COLO829 (cell line): ENCODE results near the gene SPACA7.

ENCODE experiments used
- DNase-seq: peaks from one replicate; pipeline ENCODE4 v3.0.0; 2012; ENCODE audit warnings: low spot score

SPACA7 gene

GRCh38 chr13:112465251-112466131 lies 89.3 kb downstream of the SPACA7 start:
- DNase-seq: no peak

GRCh38 chr13:112466132-112467058 lies 90.2 kb downstream of the SPACA7 start:
- DNase-seq: no peak

DNA sequence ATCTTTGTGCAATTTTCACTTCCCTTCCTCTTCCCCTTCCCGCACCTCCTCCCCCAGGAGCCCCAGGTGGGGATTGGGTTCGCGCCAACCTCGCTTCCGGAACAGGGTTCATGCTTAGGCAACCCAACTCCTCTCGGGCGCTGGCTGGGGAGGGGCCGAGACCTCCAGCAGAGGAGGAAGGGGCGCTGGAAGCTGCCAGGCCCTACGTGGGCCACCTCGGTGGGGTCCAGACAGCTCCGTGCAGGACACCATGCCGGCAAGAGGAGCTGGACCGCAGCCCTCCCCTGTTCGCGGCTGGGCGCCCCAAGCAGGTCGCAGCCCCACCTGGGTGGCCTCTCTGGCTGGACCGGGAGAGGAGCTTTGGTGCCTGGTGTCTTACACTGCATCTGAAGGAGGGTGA lies 91.1 kb downstream of the SPACA7 start:
- DNase-seq: no peak

DNA sequence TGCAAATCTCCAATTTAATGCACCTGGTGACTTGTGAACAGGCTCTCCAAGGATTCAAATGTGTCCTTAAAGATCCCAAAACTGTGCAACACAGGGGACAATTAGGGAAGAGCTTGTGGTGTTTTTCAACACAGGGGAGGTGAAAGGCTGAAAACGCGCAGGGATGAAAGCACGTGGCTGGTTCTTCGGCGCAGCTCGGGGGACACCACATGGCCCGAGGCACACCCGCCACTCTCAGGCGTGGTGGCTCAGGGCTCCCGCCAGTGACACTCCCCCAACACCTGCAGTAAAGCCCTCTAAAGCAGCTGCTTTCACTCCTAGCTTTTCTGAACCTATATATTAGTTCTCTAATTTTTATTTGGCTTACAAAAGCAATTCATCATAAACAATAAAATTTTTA lies 91.9 kb downstream of the SPACA7 start:
- DNase-seq: no peak

DNA sequence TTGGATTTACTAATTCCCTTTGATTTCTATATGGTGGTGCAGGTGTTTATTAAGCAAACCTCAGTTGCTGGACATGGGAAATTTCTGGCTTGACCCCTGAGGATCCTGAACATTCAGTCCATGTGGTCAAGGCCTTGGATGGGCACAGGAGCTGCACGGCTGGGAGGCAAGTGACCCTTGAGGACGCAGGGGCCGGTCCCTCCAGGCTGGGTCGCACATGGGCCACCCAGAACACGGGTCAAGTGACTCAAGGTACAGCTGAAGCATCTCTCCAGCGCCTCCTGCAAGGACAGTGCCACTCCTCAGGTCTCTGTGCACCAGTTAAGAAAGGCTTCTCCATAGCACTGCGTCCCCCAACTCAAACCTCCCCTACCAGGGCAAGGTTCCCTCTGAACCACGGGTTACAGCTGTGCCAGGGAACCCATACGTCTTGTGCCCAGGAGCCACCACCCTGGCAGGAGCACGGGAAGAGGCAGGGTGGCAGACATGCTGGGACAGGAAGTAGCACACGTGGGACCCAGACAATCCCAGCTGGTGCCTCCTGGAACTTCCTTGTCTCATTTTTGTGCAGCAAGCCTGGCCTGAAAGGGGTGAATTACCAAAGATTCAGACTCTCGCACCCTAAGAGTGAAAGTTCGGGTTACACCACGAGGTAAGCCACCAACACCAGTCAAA lies 93.1 kb downstream of the SPACA7 start:
- no peak for DNase-seq

- DNase-seq: no peak
Measured at GRCh38 chr13:112473818-112474217, 97.7 kb downstream of the SPACA7 start.

- no peak for DNase-seq
Measured at GRCh38 chr13:112474869-112475268, 98.7 kb downstream of the SPACA7 start.

GRCh38 chr13:112475889-112476288 lies 99.7 kb downstream of the SPACA7 start:
- no peak for DNase-seq

DNA sequence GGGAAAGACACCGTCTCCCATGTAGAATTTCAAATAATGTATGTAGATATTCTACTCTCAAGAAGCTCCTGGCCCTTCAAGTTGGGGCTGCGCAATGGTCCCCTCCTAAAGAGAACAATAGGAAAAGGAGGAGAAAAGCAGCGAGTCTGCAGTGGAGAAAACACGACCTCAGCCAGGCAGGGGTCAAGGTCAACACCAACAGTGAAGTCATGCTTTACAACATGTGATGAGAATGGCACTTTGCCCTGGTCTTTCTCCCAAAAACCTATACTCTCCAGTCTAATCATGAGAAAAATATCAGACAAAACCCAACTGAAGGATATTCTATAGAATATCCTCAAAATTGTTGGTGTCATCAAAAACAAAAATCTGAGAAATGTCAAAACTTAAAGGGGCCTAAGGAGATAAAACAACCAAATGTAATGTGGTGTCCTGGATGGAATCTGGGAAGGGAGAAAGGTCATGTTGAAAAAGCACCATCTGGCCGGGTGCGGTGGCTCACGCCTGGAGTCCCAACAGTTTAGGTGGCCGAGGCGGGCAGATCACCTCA lies 101.0 kb downstream of the SPACA7 start:
- no peak for DNase-seq

GRCh38 chr13:112479389-112479788 lies 103.2 kb downstream of the SPACA7 start:
- DNase-seq: no peak

- DNase-seq: no peak
Measured at GRCh38 chr13:112481458-112481857, 105.3 kb downstream of the SPACA7 start.

- no peak for DNase-seq
Measured at GRCh38 chr13:112483299-112483698, 107.1 kb downstream of the SPACA7 start.
